HG02678 (cell line): ENCODE results near the gene RPL12.

Experiments used
- ATAC-seq: cut with Tn5 transposase; IDR thresholded peaks from one replicate; pipeline ENCODE4 v1.9.1; 2021; ENCODE audit warnings: mild to moderate bottlenecking, moderate library complexity; ENCODE audit not compliant: unreplicated experiment

RPL12 gene

DNA sequence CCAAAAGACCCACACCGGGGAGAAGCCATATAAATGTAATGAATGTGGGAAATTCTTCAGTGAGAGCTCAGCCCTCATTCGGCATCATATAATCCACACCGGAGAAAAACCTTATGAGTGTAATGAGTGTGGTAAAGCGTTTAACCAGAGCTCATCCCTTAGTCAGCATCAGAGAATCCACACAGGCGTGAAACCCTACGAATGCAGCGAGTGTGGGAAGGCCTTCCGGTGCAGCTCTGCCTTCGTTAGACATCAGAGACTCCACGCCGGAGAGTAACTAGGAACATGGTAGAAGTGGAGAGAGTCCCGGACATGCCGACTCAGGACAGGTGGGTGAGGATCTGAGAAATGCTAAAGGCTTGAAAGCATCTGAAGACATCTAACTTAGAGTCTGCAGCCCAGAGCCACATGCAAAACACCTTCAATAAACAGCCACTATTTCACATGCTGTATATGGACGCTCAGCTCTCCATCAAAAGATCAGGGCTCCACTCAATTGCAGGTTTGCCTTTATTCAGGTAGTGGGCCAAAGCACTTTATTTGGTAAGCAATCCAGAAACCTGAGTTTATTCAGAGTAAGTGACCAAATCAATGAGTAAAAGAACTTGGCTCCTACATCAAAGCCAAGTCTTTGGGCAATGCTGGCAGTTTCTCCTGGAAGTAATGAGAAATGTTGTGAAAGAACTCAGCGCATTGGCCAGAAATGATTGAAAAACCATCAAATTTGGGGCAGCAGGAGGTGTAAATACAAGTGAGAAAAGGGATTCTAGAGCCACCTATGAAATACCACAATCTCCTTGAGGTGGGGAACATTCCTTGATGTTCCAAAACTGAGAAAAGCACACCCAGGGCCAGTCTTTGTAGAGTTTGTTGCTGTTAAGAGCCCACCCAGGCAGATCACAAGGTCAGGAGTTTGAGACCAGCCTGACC is 6.0 kb downstream of the RPL12 start:
- ATAC-seq: no peak

DNA sequence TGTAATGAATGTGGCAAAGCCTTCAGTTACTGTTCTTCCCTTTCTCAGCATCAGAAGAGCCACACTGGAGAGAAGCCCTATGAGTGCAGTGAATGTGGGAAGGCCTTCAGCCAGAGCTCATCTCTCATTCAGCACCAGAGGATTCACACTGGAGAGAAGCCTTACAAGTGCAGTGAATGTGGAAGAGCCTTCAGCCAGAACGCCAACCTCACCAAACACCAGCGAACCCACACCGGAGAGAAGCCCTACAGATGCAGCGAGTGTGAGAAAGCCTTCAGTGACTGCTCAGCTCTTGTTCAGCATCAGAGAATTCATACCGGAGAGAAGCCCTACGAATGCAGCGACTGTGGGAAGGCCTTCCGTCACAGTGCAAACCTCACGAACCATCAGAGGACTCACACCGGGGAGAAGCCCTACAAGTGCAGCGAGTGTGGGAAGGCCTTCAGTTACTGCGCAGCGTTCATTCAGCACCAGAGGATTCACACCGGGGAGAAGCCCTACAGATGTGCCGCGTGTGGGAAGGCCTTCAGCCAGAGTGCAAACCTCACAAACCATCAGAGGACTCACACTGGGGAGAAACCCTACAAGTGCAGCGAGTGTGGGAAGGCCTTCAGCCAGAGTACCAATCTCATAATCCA is 6.8 kb downstream of the RPL12 start:
- ATAC-seq: no peak

DNA sequence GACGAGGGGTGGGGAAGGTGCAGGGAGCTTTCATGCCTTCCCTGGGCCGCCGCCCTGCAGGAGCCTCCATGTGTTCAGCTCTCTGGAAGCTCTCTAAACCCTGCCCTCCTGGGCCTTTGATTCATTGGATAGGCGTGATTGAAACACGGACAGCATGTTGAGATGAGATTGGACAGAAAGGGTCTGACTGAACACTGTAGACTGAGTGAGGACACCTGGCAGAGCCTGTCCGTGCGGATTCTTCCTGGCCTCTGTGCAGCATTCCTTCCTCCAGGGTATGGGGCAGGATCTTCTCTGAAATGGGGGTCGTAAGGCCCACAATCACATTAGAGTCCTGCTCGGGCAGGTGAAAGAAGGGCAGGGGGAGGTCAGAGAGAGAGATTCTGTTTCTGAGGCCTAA is 12.8 kb downstream of the RPL12 start:
- ATAC-seq: no peak

DNA sequence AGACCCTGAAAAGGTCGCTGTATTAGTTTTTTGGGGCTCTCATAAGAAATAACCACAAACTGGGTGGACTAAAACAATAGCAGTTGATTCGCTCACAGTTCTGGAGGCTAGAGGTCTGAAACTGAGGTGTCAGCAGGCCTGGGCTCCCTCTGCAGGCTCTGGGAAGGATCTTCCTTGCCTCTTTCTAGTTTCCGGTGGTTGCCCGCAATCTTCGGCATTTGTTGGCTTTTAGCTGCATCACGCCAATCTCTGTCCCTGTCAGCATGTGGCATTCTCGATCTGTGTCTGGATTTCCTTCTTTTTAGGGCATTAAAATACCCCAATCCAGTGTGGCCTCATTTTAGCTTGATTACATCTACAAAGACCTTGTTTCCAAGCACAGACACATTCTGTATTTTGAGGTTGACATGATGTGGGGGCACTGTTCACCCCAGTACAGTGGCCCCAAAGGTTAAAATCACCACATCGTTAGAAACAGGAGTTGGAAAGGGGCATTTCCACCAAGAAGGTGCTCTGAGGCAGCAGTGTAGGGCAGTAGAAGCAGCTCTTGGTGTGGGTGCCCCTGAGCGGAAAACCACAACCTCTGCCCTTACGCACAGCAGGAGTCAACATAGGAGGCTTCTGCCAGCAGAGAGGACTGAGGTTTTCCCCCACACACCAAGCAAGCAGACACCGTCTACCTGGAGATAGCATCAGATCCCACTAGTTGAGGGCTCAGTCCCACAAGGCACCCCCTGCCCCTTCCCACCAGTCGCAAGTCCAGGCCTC is 13.5 kb downstream of the RPL12 start:
- ATAC-seq: no peak

DNA sequence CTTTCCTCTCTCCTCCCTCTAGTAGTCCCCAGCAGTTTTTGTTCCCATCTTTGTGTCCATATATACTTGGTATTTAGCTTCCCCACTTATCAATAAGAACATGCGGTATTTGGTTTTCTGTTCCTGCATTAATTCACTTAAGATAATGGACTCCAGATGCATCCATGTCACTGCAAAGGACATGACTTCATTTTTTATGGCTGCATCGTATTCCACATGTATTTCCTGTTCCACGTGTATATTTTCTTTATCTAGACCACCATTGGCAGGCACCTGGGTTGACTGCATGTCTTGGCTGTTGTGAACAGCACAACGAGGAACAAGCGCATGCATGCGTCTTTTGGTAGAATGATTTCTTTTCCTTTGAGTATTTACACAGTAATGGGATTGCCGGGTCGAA is 20.8 kb downstream of the RPL12 start:
- no peak for ATAC-seq

DNA sequence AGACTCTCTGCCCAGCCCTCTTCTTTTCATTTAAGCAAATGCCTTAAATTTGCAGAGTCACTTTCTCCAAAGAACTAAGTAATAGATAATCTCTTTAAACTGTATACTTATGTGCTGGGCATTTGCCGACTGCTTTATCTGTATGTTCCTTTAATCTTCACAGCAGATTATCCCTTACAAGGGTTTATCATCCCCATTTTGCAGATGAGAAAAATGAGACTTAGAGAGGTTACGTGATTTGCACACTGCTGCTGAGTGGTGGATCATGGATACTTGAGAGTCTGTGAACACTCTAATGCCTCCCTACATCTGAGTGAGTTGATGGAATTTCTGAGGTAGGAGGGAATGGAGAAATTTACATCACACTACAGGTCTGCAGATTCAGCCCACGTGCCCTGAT is 22.9 kb downstream of the RPL12 start:
- no peak for ATAC-seq

DNA sequence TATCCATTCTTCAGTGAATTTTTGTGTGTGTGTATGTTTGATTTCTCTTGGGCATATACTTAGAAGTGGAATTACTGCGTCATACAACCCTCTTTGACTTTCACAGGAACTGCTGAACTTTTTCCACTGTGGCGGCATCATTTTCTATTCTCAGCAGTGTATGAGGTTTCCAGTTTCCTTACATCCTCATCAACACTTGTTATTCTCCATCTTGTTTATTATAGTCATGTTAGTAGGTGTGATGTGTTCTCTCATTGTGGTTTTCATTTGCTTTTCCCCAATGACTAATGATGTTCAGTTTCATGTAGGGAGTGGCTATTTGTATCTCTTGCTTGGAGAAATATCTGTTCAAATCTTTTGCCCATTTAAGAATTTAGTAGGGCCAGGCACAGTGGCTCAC is 24.4 kb downstream of the RPL12 start:
- ATAC-seq: no peak

DNA sequence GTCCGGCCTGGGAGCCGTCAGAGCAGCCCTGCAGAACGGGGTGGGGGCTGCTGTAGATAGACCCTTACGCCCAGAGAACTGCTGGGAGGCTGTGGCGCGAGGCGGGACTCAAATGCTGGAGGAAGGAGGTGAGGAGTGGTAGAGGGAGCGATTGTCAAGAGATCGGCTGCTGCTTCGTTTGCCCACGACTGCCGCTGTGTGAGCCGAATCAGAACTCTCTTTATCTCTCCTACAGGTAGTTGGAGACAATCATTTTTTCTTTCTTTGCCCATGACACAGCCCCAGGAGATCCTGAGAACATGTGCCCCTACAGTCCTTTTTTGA is 26.6 kb downstream of the RPL12 start:
- no peak for ATAC-seq

DNA sequence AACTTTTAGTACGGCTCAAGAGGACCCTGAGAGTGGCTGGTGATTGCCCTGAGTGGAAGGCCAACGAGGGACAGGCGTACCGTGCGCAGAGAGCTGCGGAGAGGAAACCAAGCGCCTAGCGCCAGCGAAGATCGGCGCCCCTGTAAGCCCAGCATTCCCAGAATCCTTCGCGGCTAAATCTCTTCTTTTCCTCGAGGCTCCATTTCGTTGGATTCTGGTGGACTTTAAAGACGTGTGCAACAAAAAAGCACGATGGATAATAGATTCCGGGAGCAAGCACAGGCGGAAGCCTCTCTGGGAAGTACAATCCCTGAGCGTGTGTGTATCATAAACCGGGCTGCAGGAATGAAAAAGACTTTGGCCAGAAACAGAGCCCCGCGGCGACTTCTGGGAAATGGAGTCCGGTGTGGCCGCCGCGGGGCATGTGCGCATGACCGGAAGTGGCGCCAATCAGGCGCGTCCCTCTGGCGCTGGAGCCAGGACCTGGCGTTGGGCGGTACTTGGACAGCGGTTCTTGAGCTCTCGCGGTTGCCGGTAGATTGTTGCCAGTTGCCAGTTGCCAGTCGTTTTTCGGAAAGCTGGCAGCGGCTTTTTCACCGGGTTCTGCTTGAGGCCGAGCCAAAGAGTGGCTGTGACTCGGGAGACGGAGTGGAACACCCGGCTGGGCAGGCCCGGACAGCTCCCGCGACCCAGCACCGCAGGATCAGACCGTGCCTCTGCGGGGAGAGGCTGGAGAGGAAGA is 27.1 kb downstream of the RPL12 start, which contains the start of gene ZNF79:
ZNF79 (plus strand) TSS at position 449 of the 742 bp plus-strand sequence. CDS start 406 bp downstream, outside the sequence.
- peak; percentile 85 for ATAC-seq

DNA sequence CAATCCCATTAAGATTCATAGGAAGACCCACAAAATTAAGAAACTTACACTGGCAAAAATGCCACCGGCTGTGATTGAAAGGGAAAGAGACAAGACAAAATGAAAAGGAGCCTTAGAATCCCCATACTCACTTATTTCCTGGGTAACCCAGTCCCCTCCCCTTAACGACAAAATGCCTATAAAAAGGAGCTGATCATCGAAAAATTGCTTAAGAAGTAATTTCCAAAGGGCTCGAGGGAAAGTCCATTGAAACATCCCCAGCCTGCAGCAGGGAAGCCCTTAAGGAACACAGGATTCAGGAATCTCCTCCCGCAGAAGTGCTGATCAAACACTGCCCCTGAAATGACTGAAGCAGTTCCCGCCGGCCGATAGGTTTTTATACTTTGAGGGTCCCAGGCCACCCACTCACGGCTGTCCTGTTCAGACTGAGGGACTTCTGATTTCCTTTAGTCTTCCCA is 27.7 kb downstream of the RPL12 start:
- ATAC-seq: no peak

DNA sequence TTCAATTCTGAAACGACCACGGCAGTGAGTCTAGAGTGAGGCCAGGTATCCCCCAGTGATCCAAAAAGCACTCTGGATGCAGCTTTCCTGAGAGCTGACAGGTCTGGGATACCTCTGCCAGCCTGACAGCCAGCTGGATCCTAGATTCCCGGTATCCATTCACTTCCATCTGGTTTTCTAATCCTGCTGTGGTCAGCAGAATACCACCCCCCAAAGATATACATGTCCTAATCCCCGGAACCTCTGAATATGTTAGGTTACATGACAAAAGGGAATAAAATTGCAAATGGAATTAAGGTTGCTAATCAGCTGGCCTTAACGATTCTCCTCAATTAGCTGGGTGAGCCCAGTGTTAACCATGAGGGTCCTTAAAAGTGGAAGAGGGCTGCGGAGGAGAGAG is 28.4 kb downstream of the RPL12 start:
- no peak for ATAC-seq

DNA sequence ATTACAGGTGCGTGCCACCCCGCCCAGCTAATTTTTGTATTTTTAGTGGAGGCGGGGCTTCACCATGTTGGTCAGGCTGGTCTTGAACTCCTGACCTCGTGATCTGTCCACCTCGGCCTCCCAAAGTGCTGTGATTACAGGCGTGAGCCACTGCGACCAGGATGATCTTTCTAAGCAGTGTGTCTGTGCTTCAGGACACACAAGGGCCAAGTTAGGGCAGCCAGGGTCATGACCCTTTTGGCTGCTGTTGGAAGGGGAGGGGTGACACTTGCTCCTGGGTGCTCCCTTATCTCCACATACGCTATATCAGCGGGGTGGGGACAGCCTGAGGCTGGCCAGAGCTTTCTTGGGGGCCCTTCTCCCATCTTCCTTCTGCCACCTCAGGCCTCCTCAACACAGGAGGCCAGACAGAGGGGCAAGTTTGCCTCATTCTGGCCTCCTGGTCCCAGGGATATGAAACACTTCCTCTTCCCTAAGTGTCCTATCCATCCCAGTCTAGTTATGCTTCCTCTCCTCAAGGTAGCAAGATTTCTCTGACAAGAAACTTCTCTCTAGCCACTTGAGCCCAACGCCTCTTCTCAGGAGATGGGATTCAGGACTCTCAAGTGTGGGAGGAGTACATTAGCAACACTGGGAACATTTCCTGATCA is 28.9 kb downstream of the RPL12 start:
- no peak for ATAC-seq

DNA sequence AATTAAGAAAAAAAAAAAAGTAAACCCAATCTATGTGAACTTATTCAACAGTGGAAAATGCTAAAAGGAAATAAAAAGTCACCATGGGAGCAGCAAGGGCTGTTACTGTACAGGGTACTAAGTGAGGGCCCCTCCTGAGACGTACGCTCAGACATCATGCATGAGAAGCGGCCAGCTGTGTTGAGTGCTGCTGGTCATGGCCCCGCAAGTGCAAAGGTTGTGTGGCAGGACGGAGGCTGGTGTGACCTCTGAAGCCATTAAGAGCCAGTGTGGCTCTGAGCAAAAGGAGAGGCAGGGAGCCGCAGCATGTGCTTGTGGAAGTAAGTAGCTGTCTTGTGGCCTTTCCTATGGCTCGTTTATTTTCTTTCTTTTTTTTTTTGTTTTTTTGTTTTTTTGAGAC is 30.1 kb downstream of the RPL12 start:
- ATAC-seq: no peak

DNA sequence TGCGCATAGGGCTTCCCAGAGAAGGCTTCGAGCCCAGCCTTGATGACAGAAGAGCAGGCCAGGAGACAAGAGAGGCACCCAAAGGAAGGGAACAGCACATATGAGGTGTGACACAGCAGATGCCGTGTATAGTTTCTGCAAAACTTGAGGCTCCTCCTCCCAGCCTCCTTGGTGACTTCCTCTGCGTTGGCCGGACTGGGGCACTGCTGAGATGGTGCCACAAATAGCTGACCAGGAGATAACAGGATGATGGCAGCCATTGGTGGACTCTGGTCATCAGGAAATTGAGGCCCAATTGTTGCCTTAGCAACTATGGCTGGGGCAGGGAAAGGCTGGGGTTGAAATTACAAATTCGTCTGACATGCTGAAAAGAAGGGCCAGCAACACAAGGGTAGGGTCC is 31.9 kb downstream of the RPL12 start:
- no peak for ATAC-seq

DNA sequence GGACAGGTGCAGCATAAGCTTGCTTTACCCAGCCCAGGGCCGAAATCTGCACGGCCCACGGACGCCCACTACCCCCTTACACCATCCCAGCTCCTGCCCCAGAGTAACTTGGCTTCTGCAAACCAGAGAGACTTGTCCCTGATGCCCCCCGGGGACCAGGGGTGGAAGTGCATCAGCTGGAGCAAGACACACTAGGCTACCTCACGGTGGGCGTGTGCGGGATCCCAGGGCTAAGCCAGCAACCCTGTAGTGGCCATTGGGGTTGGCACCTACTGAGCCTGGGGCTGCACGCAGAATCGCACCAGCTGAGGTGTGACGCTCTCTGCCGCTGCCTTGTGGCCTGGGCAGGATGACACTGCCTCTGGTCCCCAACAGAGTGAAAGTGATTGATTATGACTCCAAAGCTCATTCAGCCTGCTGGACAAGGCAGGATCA is 33.2 kb downstream of the RPL12 start:
- ATAC-seq: no peak

DNA sequence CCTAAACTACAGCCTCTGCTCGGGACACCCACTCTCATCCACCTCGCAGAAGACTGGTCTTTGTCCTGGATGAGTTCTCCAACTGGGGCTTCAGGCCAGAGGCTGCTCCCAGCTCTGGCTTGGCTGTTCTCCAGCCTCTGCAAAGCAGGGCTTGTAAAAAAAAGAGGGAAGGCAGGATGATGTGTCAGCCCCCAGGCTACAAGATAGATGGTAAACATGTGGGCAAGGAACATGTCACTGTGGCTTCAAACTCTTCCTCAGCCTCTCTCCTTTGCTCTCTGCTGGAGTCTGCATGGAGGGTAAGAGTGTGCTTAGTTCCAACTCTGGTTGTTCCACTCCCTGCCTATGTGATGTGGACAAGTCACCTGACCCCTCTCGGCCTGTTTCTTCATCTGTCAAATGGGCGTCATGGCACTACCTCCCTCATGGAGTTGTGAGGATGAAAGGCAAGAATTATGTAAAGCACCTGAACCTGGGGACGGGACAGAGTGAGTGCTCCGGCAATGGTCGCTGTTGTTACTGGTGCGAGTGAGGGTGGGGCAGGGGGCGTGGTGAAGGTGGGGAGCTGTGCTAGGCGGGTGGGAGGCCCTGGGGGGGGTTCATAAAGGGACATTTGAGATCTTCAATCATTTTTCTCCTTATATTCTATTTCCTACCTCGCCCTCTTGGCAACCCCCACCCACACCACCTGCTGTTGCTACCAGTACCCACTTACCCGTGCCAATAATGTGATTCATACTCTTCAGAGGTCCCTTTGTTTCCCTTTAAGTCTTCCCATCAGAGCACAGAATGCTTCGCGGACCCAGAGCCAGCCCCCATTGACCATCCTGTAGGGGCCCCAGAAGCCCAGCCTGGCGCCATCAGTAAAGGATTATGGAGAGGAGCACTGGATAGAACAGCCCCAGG is 33.8 kb downstream of the RPL12 start:
- no peak for ATAC-seq

DNA sequence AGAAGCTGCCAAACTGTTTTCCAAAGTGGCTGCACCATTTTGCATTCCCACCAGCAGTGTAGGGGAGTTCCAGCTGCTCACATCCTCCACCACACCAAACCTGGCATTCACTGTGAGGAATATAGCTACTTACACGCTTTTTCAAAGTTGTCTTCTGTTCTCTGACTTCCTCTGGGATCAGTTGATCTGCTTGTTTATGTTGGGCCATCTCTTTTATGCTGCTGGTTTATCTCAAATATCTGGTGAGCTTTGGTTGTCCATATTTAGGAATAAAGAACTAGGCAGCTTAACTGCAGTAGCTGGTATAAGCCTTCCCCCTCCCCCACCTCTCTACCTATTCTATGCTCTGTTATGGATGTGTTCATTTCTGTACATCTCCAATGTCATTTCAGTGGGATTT is 35.5 kb downstream of the RPL12 start:
- no peak for ATAC-seq

DNA sequence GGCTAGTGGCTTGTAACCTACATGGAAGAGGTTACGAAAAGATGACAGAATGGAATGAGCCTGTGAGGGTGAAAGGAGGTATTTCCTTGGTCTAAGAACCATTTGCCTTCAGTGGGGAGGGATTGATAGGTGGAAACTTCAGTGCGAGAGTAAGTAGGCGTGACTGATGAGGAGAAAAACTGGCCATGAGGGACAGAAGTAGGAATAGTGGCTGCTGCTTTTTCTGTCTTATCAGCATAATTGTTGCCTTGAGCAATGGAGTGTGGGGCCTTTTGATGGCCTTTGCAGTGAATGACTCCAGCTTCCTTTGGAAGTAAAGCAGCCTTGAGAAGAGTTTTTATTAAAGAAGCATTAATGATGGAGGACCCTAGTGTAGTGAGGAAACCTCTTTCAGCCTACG is 36.1 kb downstream of the RPL12 start:
- ATAC-seq: no peak

DNA sequence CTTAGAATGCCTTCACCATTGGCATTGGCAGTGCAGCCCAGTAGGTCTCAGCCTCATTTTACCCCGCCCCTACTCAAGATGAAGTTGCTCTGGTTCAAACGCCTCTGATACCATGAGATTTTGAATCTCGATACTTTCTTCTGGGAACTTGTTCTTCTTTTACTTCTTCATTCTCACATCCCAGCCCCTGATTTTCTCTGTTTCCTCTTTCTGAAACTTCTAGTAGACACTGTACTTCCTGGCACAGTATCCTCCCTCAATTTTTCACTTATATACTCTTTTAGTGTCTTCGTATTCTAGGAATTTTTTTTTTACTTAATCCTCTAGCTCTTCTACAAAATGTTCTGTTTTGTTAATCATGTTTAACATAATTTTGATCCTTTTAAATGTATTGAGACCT is 40.1 kb downstream of the RPL12 start:
- no peak for ATAC-seq
